HuH-7 (cell line): ENCODE measurements around the gene BAG5.
"Not testable (repeated sequence)": the region's sequence is repeated elsewhere in the genome, so short reads cannot be mapped to it uniquely, and the experiment has no call there.

Experiments
- DNase-seq: peaks from one replicate; pipeline ENCODE4 v3.0.0; 2011; ENCODE audit warnings: low spot score

The BAG5 gene

DNA sequence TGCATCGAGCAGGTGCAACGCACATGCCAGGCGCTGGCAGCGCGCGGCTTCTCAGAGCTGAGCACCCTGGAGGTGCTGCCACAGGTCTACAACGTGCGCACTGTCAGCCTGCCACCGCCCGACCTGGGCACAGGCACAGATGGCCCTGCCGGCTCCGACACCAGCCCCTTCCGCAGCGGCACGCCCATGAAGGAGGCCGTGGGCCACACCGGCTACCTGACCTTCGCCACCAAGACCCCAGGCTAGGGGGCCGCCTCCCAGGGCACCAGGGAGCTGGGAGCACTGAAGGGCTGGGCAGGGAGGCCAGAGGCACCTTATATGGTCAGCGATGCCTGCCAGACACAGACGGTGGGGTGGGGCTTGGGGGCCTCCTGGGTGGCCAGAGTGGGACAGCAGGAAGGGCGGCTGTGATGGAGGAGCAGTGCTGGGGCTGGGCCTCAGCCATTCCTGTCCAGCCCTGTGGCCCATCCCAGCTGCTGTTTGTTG, 27.8 kb downstream of the BAG5 start:
- DNase-seq: no peak

DNA sequence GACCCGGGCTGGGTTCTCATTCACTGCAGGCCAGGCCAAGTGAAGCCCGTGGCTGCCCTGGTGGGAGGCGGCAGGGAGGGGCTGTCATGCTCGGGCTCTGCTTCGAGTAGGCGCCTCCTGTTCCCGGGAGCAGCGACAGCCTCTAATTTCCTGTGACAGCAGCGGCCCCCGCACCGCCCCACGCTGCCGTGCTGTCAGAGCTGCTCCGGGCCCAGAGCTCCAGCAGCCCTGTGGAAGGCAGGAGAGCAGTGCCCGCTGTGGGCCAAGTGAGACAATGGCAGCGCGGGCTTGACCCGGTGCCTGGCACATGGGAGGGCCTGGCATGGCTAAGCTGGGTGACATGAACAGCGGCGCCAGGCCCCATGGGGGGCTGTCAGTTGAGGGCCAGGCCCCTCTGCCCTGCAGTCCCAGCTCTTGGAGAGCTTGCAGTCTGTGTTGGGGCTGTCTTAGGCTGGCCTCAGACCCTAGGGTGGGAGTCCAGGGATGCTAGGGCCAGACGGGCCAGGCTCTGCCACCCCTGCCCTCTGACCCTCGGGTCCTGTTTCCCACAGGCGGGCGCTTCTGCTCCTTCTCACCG, 28.4 kb downstream of the BAG5 start:
- DNase-seq: no peak

DNA sequence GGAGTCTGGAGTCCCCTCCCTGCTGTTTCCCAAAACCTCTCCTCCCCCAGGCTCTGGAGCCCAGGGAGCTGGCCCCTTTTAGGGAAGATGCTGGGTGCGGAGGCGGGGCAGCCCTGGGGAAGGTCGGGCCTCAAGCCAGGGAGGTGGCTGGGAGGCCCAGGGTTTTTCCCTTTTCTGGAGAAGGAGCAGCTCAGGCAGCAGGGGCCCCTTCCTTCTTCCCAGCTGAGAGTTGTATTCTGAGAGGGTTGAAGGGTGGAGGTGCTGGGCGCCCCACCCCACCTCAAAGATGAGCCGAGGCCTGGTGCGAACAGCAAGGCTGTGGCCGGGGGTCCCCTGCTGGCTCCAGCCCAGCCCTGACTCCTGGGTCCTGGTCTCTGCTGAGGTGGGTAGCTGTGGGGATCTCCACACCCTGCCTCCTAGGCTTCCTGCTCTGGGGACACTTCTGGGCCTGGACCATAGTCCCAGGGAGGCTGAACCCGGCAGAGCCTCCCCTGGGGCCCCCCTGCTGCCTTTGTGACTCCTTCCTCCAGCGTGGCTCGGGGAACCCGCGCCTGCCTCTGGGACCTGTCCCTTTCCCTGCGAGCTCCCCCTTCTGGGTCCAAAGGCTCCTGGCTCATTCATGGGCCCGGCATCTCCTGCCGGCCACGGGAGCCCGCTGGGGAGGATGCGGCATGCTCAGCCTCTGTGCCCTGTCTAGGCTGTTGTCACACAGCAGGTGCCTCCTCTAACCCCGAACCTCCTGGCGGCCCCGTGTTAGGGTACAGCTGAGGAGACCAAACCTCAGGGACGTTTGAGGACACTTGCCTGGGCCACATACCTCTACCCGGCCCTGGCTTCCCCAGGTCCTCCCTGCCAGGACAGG, 29.1 kb downstream of the BAG5 start:
- no peak for DNase-seq

DNA sequence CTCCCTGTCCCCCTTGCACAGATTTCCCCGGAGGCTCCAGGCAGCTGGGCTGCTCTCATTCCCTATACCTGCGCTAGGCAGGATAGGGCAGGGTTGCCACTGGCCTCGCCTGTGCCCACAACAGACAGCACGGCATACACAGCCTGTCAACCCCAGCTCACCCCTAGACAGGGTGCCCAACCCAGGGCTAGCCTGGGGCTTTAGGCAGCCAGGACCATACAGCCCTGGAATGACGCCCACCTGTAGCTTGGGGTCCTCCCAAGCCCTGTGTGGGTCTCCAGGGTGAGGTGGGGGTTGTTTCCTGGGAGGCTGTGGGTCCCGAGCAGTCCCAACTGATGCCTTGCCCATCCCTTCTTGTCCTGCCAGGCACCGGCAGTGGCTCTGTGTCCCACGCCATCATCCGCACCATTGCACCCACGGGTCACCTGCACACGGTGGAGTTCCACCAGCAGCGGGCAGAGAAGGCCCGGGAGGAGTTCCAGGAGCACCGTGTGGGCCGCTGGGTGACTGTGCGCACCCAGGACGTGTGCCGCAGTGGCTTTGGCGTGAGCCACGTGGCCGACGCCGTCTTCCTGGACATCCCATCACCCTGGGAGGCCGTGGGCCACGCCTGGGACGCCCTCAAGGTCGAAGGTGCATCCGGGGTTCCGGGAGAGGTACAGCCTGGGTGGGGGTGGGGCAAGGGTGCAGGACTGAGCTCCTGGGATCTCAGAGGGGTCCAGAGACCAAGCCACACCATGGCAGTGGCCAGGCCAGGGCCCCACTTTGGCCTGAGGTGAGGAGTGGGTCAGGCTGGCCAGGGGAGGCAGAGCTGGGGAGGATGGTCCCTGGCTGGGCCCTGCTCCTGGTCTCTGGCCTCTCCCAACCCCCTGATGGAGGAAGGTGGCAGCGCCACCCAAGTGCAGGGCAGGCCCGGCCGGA, 30.0 kb downstream of the BAG5 start:
- DNase-seq: no peak

DNA sequence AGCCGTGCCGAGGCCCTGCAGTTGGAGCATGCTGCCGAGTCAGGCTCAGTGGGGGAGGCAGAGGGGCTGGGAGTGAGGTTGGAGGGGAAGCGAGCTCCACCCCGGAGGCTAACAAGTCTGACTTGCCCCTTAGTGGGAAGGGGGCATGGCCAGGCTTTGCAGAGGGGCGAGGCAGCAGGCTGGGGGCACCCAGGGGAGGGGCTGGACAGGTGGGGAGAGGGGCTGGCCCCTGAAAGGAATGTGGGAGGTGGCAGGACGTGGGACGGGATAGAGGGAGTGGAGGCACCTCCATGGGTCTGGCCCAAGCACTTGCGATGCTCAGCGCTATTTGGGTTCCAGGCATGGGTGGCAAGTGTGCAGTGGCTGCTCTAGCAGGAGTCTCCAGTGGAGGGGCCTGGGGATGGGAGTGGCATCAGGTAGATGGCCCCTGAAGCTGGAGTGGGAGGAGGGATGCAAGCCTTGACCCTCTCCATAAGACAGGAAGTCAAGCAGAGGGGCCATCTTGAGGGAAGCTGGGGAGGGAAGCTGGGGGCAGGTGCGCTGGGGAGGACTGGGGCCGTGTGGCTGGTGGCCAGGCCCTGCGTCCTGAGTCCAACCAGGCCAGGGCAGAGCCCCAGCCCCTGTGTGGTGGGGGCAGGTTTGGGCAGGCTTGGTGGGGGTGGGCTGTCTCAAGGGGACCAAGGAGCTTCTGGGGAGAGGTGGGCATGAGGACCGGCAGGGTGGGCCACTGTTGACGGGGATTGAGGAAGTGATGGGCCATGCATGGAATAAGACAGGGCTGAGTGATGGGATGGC, 30.8 kb downstream of the BAG5 start:
- DNase-seq: no peak

DNA sequence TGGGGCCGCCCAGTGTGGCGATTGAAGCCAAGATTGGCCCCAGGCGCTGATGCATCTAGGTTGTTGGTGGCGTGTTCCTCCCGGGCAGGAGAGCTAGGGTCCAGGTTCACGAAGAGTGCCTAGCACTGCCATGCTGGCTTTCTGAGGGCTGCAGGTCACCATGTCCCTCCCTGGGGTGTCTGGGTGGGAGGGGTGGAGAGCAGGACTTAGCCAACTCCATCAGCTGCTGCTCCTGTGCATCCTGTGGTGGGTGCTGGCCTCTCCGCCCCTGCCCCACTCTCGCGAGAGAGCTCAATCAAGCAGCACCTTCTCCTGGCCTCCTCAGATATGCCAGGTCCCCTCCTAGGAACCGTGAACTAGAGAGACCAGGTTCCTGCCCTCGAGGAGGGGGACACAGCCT, 31.6 kb downstream of the BAG5 start:
- no peak for DNase-seq

DNA sequence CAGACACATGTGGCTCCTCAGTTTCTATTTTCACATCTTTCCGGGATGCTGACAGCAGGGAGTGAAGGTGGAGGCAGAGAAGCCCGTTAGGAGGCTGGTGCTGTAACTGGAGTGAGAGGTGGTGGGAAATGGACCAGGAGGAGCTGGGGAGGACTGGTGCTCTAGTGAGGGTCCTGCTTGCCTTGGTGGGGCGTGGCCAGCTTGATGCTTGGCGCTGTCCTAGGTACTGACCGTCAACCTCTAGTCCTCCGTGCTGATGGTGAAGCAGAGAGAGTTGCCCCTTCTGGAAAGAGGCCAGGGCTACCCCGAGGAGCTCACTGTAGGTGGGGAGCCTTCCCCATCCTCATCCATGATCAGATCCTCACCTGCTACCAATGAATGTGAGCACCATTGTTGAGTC, 32.1 kb downstream of the BAG5 start:
- no peak for DNase-seq

DNA sequence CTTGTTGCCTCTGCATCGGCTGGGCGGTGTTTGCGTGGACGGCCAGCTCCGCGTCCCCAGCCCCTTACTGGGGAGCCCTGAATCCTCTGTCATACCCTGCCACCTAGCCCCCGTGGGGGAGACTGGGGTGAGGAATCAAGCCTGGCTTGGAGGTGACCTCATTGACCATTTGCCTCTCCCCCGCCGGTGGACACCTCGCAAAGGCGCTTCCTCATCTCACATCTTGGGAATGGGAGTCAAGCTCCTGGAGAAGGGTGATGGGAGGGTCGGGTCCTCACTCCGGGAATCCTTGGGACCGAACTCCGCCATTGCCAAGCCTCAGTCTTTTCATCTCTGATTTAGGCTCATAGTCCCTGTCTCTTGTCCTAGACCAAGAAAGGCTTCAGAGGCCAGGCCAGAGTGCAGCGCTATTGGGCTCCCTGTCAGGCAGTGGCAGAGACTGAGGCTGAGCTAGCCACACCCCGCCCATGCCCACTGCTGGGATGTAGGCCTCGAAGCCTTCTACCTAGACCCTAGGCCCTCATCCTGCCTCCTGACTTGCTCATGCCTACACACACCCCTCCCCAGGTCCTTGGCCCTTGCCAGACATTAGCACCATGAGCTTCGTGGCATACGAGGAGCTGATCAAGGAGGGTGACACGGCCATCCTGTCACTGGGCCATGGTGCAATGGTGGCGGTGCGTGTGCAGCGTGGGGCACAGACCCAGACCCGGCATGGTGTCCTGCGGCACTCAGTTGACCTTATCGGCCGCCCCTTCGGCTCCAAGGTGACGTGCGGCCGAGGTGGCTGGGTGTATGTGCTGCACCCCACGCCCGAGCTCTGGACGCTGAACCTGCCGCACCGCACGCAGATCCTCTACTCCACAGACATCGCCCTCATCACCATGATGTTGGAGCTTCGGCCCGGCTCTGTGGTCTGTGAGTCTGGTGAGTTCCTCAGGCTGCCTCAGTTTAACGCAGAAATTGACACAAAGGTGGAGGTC, 32.8 kb downstream of the BAG5 start:
- no peak for DNase-seq

DNA sequence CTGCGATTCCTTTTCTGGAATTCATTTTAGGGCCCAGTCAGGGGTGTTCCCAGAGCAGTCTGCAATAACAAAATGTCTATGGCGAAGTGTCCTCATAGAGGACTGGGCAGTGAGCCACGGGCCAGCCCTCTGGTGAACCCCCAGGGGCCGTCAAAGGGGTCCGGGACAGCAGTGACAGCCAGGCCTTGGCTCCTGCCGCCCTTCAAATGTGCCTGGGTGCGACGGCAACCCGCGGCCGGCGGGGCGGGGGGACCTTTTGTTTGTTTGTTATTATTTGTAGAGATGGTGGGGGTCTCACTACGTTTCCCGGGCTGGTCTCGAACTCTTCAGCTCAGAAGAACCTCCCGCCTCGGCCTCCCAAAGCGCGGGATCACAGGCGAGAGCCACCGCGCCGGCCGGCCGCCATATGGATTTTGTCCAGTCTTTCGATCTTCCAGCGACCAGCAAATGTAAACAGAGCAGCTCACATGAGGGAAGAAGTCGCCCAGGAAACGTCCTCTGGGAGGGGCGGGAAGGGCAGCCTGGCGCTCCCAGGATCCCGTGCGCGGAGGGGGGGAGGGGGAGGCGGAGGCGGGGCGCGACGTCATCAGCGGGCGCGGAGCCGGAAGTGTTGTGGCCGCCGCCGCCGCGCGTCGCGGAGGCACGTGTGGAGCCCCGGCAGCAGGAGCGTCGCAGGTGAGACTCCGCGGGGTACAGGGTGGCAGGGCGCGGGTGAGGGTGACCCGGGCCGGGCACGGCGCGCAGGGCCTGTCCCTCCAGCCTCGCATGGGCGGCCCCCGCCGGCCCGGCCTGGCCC, 33.7 kb downstream of the BAG5 start, which contains the start of gene TRMT61A:
Gene TRMT61A (plus strand): TSS at position 610 of the 796 bp plus-strand sequence. CDS start 783 bp downstream, outside the sequence.
- peak; percentile 99 for DNase-seq

DNA sequence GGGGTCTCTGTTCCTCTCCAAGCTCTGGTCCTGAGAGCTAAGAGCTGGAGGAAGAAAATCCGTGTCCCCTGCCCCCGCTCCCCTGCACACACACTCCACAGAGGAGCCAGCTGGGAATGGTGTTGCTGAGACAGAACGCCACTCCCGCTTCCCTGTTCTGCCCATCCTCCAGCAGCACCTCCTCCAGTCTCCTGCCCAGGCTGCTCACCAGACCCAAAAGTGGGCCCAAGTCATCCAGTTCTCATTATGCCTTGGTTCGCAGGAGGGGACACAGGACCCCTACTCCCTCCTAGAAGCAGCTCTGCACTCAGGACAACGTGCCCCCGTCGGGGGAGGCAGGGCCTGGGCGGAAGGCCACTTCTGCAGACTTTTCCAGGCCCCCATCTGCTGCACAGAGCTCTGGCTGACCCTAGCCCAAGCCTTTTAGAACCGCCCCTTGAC, 34.3 kb downstream of the BAG5 start:
- no peak for DNase-seq

DNA sequence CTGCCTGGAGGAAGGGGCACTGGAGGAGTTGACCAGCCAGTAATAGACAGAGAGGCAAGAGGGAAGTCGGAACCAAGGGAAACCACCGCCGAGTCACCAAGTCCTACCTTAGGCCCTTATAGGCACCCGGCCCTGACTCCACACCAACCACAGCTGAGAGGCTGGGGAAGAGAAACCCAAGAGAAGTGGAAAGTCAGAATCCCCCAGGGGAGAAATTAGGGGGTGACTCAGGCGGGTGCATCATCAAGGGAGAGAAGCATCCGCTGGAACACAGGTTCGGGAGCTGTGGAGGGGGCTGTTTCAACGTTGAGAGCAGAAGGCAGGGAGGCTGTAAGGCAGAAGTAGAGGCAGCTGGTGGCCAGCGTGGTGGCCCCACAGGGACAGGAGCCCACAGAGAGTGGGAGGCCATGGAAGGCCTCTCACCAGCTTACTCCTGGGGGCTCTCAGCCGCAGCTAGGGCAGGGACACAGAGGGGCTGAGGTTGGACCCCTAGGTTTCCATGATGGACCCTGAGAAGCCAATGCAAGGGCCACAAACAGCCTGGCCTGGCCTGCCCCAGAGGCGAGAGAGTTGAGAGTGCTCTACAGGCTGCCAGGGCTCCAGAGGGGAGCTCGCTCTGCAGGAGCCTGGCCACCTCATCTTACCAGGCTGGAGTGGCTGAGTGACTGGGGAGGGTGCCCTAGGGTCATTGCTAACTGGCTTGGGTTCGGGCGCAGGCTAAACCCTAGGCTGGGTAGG, 34.9 kb downstream of the BAG5 start:
- DNase-seq: no peak

DNA sequence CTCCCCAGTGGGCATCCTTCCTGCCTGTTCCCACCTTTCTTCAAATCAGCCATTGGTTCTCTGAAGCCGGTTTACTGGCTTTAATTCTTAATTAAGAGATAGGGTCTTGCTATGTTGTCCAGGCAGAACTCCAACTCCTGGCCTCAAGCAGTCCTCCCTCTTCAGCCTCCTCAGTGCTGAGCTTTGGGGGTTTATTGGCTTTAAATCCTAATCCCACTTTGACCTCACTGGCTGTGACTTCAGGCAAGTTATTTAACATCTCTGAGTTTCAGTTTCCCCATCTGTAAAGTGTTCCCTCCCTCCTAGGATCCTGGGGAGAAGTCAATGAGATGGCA, 35.6 kb downstream of the BAG5 start:
- no peak for DNase-seq

DNA sequence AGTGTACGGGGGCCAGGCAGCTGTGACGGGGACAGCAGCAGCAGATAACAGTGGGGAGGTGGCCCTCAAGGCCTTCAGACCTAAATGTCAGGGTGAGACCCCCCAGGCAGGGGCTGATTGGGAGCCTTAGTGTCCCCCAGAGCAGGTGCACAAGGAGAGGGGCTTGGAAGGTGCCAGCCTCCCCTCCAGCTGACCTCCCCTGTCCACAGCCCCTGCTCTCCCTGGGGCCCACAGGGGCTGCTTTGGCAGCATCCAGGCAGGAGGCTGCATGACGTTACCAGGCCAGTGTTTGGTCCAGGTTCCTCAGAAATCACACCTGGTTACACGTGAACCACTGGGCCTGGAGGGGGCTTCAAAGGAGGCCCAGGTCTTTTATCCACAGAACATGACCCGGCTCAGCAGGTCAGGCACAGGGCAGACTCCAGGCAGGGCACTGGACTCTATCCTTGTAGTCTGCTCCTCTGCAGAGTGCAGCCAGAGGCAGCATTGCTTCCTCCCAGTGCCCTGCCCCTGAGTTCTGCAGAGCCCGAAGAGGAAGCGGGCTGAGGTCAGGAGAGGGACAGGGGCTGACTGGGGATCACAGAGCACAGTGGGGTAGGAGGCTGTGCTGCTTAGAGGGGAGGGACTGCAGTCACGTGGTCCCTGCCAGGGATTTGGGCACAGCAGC, 36.1 kb downstream of the BAG5 start:
- no peak for DNase-seq

DNA sequence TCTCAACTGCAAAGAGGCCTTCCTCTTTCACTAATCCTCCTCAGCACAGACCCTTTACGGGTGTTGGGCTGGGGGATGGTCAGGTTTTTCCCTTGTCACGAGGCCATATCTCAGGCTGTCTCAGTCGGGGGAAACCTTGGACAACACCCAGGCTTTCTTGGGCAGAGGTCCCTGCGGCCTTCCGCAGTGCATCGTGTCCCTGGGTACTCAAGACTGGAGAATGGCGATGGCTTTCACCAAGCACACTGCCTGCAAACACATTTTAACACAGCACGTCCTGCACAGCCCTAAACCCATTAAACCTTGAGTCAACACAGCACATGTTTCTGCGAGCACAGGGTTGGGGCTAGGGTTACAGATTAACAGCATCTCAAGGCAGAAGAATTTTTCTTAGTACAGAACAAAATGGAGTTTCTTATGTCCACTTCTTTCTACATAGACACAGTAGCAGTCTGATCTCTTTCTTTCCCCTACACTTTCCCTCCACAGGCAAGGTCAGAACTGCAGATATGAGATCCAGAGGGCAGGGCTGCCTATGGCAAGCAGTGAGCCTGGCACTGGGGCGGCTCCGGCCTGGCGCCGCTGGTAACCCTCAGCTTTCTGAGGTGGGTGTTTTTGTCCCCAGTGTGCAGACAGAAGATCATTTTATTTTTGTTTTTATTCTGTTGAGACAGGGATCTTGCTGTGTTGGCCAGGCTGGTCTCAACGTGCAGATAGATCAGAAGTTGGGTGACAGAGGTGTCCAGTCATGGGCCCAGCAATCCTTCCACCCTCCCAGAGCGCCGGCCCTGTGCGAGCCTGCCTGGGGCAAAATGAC, 36.8 kb downstream of the BAG5 start:
- not testable (repeated sequence) for DNase-seq

DNA sequence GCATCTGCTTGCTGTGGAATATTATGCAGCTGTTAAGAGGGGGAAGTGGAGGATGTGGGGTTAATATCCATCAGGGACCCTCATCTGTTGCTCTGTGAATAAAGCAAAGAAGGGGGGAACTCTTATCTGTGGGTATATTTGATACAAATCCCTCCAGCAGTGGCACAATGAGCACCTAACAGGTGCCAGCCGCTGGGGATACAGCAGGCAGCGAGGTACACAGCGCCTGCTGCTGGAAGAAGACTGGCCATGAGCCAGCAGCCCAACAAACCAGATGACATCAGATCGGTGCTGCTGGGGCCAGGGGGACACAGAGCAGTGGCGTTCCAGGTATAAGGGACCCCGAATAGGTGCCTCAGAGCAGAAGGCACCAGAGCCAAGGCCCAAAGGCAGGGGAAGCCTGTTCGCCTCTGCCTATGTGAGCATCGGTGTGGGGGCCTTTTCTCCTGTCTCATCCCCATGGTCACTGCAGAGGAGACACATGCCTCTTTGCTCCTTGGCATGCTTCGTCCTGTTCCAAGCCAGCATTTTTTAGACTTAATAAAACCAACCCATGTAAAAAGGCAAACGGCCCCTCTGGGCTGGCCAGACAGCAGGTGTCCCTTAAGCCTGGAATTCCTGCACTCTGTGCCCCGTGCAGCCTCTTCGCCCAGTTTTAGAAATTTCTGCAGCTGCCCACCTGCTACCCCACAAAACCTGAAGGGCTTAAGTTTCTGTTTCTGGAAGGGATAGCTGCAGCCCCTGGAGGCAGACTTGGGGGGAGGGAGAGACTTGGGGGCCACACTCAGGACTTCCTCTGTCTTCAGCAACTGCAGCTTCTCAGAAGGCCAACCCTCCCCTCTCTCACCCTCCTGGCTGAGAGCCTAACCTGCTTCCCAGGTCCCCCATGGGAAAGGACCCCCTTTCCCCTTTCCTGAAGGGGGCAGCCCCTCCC, 38.2 kb downstream of the BAG5 start:
- DNase-seq: no peak

DNA sequence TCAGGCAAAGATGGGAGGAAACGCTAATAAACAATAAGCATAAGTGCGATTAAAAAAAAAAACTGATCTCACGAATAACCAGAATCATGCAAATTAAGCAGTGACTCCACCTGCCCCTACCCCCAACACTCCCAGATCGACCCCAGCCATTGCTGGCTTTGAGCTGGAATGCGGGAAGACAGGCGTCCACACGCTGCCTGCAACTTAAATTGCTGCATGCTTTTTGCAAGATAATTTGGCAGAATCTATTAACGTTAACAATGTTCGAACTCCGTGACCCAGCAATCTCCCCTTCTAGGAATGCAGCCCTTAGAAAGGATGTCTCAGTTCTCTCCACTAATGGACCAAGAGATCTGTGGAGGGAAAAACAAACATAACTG, 38.9 kb downstream of the BAG5 start:
- no peak for DNase-seq
